Nephron progenitor cell (in vitro differentiated cells): ENCODE data around the gene HDAC9.

ENCODE experiments used
- DNase-seq: peaks from one replicate; pipeline ENCODE4 v3.0.0; 2021
- H3K27ac Mint-ChIP-seq: 2 replicates; pipeline ENCODE4 v1.8.0; 2021; ENCODE audit warnings: mild to moderate bottlenecking, moderate library complexity, mixed read lengths
- H3K27me3 Mint-ChIP-seq: 2 replicates; pipeline ENCODE4 v1.8.0; 2021; ENCODE audit warnings: mild to moderate bottlenecking, low read depth, mixed read lengths; ENCODE audit not compliant: poor library complexity
- H3K36me3 Mint-ChIP-seq: 2 replicates; pipeline ENCODE4 v1.8.0; 2021; ENCODE audit warnings: low read depth, mixed read lengths
- H3K4me1 Mint-ChIP-seq: 2 replicates; pipeline ENCODE4 v1.8.0; 2021; ENCODE audit warnings: mixed read lengths
- H3K4me3 Mint-ChIP-seq: 2 replicates; pipeline ENCODE4 v1.8.0; 2021; ENCODE audit warnings: mild to moderate bottlenecking, moderate library complexity, mixed read lengths
- H3K9me3 Mint-ChIP-seq: 2 replicates; pipeline ENCODE4 v1.8.0; 2021; ENCODE audit warnings: mild to moderate bottlenecking, moderate library complexity, mixed read lengths
- TF ChIP-seq, protein P1 (sequence below): fragments of 200-600 bp; sonication (generic); IDR thresholded peaks from 2 replicates; pipeline ENCODE4 v1.5.0; 2021; ENCODE audit warnings: antibody characterized with exemption

HDAC9 gene

GRCh38 chr7:18541871-18542212 lies 46.3 kb downstream of the HDAC9 start:
- Mint-ChIP-seq H3K9me3 (no peaks in the 10 kb centered on the region), H3K36me3 (no peaks in the 10 kb centered on the region), H3K27me3 (no peaks in the 10 kb centered on the region), H3K4me3 (no peak overlapping the region), H3K4me1 (no peaks in the 10 kb centered on the region), H3K27ac (no peak overlapping the region)
- TF ChIP-seq, protein P1, sequence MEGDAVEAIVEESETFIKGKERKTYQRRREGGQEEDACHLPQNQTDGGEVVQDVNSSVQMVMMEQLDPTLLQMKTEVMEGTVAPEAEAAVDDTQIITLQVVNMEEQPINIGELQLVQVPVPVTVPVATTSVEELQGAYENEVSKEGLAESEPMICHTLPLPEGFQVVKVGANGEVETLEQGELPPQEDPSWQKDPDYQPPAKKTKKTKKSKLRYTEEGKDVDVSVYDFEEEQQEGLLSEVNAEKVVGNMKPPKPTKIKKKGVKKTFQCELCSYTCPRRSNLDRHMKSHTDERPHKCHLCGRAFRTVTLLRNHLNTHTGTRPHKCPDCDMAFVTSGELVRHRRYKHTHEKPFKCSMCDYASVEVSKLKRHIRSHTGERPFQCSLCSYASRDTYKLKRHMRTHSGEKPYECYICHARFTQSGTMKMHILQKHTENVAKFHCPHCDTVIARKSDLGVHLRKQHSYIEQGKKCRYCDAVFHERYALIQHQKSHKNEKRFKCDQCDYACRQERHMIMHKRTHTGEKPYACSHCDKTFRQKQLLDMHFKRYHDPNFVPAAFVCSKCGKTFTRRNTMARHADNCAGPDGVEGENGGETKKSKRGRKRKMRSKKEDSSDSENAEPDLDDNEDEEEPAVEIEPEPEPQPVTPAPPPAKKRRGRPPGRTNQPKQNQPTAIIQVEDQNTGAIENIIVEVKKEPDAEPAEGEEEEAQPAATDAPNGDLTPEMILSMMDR, result no peak
- DNase-seq, result no peak

DNA sequence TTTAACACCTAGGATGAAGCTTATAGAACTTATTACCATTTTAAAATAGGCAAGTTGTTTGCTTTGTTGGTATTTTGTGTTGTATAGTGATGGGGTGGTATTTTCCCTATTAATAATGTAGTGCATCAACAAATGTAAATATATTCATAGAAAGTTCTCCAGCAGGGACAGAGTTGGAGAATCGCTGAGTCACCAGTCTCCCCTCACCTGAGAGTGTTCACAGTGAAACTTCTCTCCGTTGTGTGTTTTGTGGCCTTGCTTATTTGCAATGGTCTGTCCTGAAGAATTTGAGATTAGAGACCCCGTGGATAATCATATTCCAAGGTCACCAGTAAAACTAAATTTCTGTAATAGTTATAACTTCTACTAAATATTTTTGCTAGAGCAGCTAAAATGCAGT lies 51.0 kb downstream of the HDAC9 start:
- H3K27ac Mint-ChIP-seq, result no peak overlapping the region
- DNase-seq, result no peak
- TF ChIP-seq, protein P1, result no peak
- no peaks in the 10 kb centered on the region for H3K27me3 Mint-ChIP-seq
- H3K9me3 Mint-ChIP-seq, result no peaks in the 10 kb centered on the region
- no peak overlapping the region for H3K4me3 Mint-ChIP-seq
- no peaks in the 10 kb centered on the region for H3K4me1 Mint-ChIP-seq
- no peaks in the 10 kb centered on the region for H3K36me3 Mint-ChIP-seq

- no peaks in the 10 kb centered on the region for H3K9me3 Mint-ChIP-seq
- H3K4me1 Mint-ChIP-seq, result peaks cover 7% of the 10 kb centered on the region
- H3K27me3 Mint-ChIP-seq, result no peaks in the 10 kb centered on the region
- TF ChIP-seq, protein P1, result no peak
- H3K27ac Mint-ChIP-seq, result no peak overlapping the region
- no peak for DNase-seq
- no peaks in the 10 kb centered on the region for H3K36me3 Mint-ChIP-seq
- no peak overlapping the region for H3K4me3 Mint-ChIP-seq
Observed at GRCh38 chr7:18547509-18548187, 52.1 kb downstream of the HDAC9 start.

GRCh38 chr7:18548534-18548933 lies 53.0 kb downstream of the HDAC9 start:
- Mint-ChIP-seq H3K4me3 (no peak overlapping the region), H3K27me3 (no peaks in the 10 kb centered on the region), H3K4me1 (peaks cover 16% of the 10 kb centered on the region), H3K27ac (no peak overlapping the region), H3K36me3 (no peaks in the 10 kb centered on the region), H3K9me3 (no peaks in the 10 kb centered on the region)
- no peak for DNase-seq
- TF ChIP-seq, protein P1, result no peak

DNA sequence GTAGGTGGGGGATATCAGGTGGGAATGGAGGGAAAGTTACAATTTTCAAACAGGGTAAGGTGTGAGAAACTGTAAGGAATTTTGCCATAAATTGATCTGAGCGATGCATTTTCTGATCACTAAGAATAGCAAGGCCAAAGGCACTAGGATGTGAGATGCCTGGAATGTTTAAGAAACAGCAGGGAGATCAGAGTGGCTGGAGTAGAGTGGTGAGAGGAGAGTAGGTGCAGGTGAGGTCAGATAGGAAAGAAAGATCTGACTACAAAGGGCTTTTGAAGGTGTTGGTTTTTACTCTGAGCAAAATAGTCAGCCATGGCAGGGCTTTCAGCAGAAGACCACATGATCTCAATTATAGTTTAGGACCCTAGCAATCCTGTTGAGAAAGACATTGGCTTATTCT lies 55.0 kb downstream of the HDAC9 start:
- no peak for DNase-seq
- H3K4me3 Mint-ChIP-seq, result no peak overlapping the region
- H3K4me1 Mint-ChIP-seq, result peaks cover 17% of the 10 kb centered on the region
- TF ChIP-seq, protein P1, result no peak
- no peaks in the 10 kb centered on the region for H3K27me3 Mint-ChIP-seq
- H3K9me3 Mint-ChIP-seq, result no peaks in the 10 kb centered on the region
- no peaks in the 10 kb centered on the region for H3K36me3 Mint-ChIP-seq
- no peak overlapping the region for H3K27ac Mint-ChIP-seq

DNA sequence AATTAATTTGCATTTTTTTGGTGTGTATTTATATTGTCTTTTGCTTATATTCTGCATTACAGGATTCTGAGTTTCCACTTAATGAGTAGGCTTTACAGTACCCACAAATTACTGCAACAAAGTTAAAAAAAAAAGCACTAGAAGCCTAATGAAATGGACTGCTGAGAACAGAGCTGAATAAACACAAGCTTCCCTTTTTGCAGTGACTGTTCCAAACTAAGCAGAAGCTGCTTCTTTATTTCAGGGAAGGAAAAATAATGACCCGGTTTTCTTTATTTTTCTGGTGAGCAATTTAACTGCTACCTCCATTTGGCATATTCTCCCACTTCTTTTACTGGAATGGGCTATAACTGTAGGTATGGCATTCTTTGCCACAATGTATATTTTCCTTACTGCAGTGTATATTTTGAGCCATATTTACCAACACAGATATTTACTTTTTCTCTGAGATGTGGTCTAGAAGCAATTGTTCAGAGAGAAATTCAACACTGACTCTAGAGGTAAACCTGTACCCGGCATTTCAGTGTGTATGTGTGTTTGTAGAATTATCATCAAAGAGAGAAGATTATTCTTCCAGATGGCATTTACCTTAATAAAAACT lies 56.9 kb downstream of the HDAC9 start:
- no peaks in the 10 kb centered on the region for H3K36me3 Mint-ChIP-seq
- H3K27ac Mint-ChIP-seq, result peak overlapping the region; percentile 24
- no peak overlapping the region for H3K4me3 Mint-ChIP-seq

More for the DNA sequence above, 56.9 kb downstream of the HDAC9 start:
- DNase-seq, result no peak
- Mint-ChIP-seq H3K4me1 (peaks cover 17% of the 10 kb centered on the region), H3K27me3 (no peaks in the 10 kb centered on the region), H3K9me3 (no peaks in the 10 kb centered on the region)
- TF ChIP-seq, protein P1, result no peak
